NOMO-1 treated with dmso at 0.1 percent for 144 hours (cell line): ENCODE results near the gene COX15.
"Not testable (repeated sequence)": the region's sequence is repeated elsewhere in the genome, so short reads cannot be mapped to it uniquely, and the experiment has no call there.

Experiments used
- DNase-seq: peaks from one replicate; lab custom pipeline; 2025; ENCODE audit not compliant: unreplicated experiment; lab: John Stamatoyannopoulos, UW

Gene COX15

GRCh38 chr10:99732033-99732842 lies at the start of gene COX15, which contains the start of gene CUTC:
TSS of gene COX15 (minus strand) at chr10:99732127. CDS start at chr10:99732049, 78 bp downstream.
TSS of gene CUTC (plus strand) at chr10:99732234. CDS start at chr10:99732349, 115 bp downstream.
- DNase-seq = peak; percentile 98

GRCh38 chr10:99779335-99779734 lies 47.4 kb upstream of the COX15 start:
- DNase-seq = peak; percentile 78

DNA sequence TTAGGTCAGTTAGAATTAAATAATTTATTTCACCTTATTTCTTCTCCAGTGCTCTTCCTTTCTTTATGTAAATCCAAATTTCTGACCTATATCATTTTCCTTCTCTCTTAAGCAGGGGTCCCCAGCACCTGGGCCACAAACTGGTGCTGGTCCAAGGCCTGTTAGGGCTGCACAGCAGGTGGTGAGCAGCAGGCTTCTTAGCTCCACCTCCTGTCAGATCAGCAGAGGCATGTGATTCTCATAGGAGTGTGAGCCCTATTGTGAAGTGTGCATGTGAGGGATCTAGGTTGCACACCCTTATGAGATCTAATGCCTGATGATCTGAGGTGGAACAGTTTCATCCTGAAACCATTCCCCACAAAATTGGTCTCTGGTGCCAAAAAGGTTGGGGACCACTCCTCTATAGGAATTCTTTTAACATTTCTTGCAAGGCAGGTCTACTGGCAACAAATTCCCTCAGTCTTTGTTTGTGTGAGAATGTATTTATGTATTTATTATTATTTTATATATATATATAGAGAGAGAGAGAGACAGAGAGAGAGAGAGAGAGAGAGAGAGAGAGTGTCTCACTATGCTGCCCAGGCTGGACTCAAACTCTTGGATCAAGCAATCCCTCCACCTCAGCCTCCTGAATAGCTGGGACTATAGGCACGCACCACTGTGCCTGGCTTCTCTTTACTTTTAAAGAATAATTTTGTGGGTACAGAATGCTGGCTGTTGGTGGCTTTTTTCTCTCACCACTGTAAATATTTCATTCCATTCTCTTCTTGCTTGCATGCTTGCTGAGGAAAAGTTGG lies 46.2 kb upstream of the COX15 start:
- no peak for DNase-seq

DNA sequence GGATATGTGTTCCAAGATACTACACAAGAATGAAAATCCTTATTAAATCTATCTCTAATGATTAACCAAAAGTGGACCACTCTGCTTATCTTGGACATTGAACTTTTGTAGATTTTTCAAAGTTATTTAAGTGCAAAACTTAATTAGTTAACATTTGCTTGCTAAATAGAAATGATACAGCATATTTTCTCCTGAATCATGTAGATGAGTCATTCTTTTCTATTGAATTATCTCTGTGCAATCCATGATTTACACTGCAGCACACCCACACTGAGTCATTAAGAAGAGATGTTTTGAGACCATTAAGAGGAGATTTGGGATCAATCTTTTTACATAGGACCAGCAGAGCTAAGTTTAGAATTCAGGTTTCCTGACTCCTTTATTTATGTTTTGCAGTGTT lies 43.9 kb upstream of the COX15 start:
- peak; percentile 14 for DNase-seq

GRCh38 chr10:99770408-99771045 lies 38.6 kb upstream of the COX15 start:
- DNase-seq = no peak

GRCh38 chr10:99769706-99770105 lies 37.8 kb upstream of the COX15 start:
- no peak for DNase-seq

DNA sequence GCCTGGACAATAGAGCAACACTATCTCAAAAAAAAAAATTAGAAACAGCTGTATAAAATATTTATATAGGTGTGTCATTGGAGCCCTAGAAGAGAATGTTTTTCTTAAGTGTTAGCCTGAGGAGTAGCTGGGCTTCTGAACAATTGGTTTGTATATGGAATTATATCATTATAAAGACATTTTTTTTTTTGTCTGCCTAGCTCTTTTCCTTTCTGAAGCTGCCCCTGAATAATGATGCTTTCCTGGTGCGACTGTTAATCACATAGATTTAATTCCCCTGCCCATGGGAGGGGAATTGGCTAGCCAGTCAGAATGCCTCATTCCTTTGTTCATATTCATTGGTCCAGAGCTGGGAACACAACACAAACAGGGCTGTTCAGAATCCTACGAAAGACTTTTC lies 36.6 kb upstream of the COX15 start:
- DNase-seq = no peak

GRCh38 chr10:99767901-99768300 lies 36.0 kb upstream of the COX15 start:
- DNase-seq = no peak

GRCh38 chr10:99766302-99766681 lies 34.4 kb upstream of the COX15 start:
- no peak for DNase-seq

DNA sequence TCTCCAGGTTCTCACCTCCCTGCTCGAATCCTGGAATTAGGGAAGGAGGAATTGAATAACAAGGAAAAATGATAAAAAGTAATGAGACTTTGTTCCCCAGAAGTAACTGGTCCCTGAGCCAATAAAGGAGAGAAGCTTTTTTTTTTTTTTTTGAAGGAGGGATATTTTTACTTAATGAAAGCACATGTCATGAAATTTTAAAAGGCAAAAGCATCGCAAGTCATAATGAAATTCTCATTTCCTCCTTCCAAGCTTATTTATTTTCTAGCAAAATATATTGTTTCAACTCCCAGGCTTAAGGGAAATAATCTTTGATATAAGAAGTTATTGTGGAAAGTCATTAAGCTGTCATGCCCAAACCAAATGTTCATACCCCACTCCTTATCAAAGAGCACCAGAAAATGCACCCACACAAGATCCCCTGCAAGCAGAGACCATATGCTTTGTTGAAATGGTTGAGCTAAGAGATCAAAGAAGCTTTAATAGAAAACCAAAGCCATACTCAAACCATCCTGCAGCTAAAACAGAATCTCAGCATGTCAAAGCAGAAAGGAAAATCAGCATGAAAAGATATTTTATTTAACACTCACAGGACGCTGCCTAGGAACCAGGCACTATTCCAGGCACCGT lies 33.9 kb upstream of the COX15 start:
- DNase-seq = no peak

DNA sequence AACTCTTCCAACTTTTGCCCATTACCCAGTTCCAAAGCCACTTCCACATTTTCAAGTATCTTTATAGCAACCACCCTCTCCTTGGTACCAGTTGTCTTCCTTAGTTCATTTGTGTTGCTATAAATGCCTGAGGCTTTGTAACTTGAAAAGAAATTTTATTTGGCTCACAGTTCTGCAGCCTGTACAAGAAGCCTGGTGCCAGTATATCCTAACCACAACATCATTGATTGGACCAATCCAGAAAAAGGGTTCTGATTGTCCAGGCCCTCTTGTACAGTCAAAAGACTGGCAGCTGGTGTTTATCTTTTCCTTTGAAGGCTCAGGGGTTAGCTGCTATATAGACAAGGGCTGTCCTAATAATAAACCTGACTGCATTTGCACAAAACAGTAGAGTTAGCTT lies 29.4 kb upstream of the COX15 start:
- DNase-seq = no peak

DNA sequence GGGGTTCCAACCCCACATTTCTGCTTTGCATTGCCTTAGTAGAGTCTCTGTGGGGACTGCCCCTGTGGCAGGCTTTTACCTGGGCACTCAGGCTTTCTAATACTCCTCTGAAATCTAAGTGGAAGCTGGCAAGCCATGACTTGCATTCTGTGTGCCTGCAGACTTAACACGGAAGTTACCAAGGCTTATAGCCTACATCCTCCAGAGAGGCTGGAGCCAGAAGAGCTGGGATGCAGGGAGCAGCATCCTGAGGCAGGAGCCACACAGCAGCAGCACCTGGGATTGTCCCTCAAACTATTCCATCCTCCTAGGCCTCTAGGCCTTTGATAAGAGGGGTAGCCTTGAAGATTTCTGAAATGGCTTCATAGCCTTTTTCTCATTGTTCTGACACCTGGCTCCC lies 28.4 kb upstream of the COX15 start:
- no peak for DNase-seq

DNA sequence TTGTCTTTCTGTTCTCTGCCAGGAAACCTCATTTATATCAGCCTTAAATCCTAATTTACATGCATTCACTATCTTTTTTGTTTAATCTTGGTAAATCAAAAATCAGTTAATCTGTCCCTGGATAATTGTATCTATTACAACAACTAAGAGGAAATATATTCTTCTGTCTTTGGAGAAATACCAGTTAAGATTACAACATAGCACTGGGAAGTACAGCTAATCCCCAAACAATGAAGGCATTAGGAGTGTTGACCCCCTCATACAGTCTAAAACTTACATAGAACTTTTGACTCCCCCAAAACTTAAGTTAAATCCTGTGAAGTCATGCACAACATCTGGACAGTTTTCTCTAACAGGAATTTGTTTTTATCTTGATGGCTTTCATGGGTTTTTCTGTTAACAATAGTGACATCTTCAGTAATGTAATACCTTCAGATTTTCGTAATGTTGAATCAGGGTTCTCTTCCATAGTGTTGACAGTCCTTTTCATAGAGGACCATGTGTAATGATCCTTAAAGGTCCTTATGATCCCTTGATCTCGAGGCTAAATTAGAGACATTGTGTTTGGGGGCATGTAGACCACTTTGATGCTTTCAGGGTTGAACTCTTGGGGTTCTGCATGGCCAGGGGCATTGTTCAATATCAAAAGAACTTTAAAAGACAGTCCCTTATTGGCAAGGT lies 26.4 kb upstream of the COX15 start:
- DNase-seq = no peak

- DNase-seq = no peak
Measured at GRCh38 chr10:99756159-99756558, 24.2 kb upstream of the COX15 start.

DNA sequence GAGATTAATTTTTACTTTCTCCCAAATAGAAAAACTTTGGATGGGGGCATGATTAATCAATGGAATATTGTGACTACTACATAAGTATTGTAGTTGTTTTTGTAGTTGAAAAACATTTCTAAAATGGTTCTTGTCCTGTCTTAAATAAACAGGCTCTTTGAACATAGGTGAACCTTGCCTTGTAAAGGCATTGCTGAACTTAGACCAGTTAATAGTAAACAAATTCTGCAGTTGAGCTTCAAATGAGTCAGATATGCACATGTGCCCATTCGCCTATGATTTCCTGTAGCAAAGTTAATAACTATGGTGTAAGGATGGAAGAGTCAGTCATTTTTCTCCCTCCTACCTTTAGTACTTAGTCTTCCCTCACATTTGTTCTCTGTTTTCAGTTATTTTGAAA lies 22.7 kb upstream of the COX15 start:
- no peak for DNase-seq

GRCh38 chr10:99750641-99751040 lies 18.7 kb upstream of the COX15 start:
- DNase-seq = no peak

DNA sequence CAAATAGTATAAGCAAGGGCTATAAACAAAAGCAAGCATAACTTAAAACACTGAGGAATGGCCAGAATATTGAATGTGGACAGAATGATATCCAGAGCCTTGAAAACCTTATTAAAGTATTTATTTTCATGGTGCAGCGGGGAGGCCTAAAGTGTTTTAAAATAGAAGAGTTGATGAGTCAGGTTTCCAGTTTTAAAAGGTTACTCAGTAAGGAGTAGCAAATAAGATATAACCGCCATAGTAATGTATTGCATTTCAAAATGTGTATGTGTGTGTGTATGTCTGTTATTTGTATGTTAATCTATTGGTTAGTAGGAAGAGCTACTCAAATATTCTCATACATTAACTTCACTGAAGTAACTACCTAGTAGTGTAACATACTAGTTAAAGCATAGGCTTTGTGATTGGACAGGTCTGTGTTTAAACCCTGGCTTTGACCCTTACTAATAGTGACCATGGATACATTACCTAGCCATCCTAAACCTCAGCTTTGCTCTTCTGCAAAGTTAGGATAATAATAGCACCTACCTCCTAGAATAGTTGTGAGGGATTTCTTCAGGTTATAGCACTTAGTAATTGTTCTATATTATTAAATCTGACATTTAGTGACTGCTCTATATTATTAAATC lies 17.0 kb upstream of the COX15 start:
- no peak for DNase-seq

DNA sequence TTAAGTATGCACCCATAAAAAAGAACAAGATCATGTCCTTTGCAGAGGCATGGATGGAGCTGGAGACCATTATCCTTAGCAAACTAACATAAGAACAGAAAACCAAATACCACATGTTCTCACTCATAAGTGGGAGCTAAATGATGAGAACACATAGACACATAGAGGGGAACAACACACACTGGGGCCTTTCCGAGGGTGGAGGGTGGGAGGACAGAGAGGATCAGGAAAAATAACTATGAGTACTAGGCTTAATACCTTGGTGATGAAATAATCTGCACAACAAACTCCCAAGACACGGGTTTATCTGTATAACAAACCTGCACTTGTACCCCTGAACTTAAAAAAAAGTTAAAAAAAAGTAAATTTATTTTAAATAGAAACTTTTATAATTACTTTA lies 14.2 kb upstream of the COX15 start:
- DNase-seq = not testable (repeated sequence)

DNA sequence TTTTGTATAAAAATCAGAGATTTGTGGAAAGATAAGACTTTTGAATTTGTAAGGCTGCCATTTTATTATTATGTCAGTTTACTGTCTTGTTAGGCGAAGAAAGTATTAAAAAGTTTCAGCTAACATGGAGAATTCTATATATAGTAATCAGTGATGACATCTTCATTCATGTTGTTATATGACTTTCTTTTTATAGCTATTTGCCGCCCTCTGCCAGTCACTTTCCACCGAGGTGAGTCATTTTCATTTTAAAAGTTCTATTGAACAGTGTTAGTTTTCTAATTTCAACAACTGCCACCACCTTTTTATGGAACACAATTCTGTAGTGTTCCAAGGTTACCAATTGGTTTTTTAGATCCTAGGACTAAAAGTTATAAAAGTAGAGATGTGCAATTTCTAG lies 11.9 kb upstream of the COX15 start:
- no peak for DNase-seq

- no peak for DNase-seq
Measured at GRCh38 chr10:99742701-99743100, 10.8 kb upstream of the COX15 start.
